Cardiac muscle cell (in vitro differentiated cells and primary cell): Measurements from ENCODE around the gene ZNF217. TPM values are rescaled to one million over a fixed set of nuclear protein-coding genes. Genes with fewer than 3 reads are reported as not detected.
"Not testable (repeated sequence)": the region's sequence is repeated elsewhere in the genome, so short reads cannot be mapped to it uniquely, and the experiment has no call there.

ENCODE experiments used
- DNase-seq, 2 donors: peaks; one replicate each; pipeline versions ENCODE4 v3.0.0 to v3.0.0-alpha.2; 2010 to 2017; ENCODE audit warnings: low read depth in 1 of 2, low spot score in 1 of 2
- H3K27ac ChIP-seq: fragments of 200-600 bp; sonication (generic); 2 replicates; pipeline ENCODE4 v1.5.1; 2016
- H3K27me3 ChIP-seq: fragments of 200-600 bp; sonication (generic); 2 replicates; pipeline ENCODE4 v1.6.0; 2016; ENCODE audit warnings: control low read depth
- H3K36me3 ChIP-seq: fragments of 200-600 bp; sonication (generic); 2 replicates; pipeline ENCODE4 v1.5.1; 2016; ENCODE audit warnings: control low read depth
- H3K4me1 ChIP-seq: fragments of 200-600 bp; sonication (generic); 2 replicates; pipeline ENCODE4 v1.8.1; 2017; ENCODE audit warnings: low read depth, mild to moderate bottlenecking, mixed run types
- H3K4me3 ChIP-seq: fragments of 200-600 bp; sonication (generic); 2 replicates; pipeline ENCODE4 v1.5.1; 2016; ENCODE audit warnings: mild to moderate bottlenecking
- H3K9me3 ChIP-seq: fragments of 200-600 bp; sonication (generic); 2 replicates; pipeline ENCODE4 v1.5.1; 2017; ENCODE audit warnings: low read depth, mild to moderate bottlenecking, control low read depth
- CTCF ChIP-seq: IDR thresholded peaks from 2 replicates; pipeline ENCODE4 v1.5.1; 2012; ENCODE audit warnings: low read depth, mild to moderate bottlenecking, low read length
- polyA plus RNA-seq: library from polyadenylated mRNA; unstranded; fragments of >200 nt; fragmentation: Nextera tagmentation; extraction: Ambion mirVana; gene quantifications from 2 replicates; pipeline ENCODE4 v1.2.1, GENCODE V29; 2016
- total RNA-seq: library from RNA; depleted of rRNA; stranded (reverse); fragments of >200 nt; gene quantifications from 2 replicates; pipeline ENCODE4 v1.2.3, GENCODE V29; 2016

The ZNF217 gene
- total and polyA plus RNA-seq, 2 experiments from 2014 or later: 6.1 to 26.3 TPM

GRCh38 chr20:53550280-53551187 lies 43.1 kb downstream of the ZNF217 start:
- no peaks in the 10 kb centered on the region for H3K4me1 ChIP-seq
- DNase-seq: peak in 1 of 2 donors; percentile 76
- H3K36me3 ChIP-seq: no peaks in the 10 kb centered on the region
- H3K4me3 ChIP-seq: no peak overlapping the region
- no peak for TF ChIP-seq CTCF
- H3K27me3 ChIP-seq: no peaks in the 10 kb centered on the region
- H3K27ac ChIP-seq: no peak overlapping the region
- H3K9me3 ChIP-seq: no peaks in the 10 kb centered on the region

- Histone ChIP-seq H3K27me3 (no peaks in the 10 kb centered on the region), H3K9me3 (no peaks in the 10 kb centered on the region), H3K4me1 (no peaks in the 10 kb centered on the region), H3K4me3 (no peak overlapping the region), H3K36me3 (no peaks in the 10 kb centered on the region), H3K27ac (no peak overlapping the region)
- peak; percentile 87 for TF ChIP-seq CTCF
- DNase-seq: peak; percentile 80 to 83
These were observed 45.9 kb downstream of the ZNF217 start for GRCh38 chr20:53547664-53548239.

- H3K9me3 ChIP-seq: no peaks in the 10 kb centered on the region
- no peaks in the 10 kb centered on the region for H3K4me1 ChIP-seq
- no peak for TF ChIP-seq CTCF
- H3K36me3 ChIP-seq: no peaks in the 10 kb centered on the region
- H3K4me3 ChIP-seq: no peak overlapping the region
- no peak overlapping the region for H3K27ac ChIP-seq
- DNase-seq: no peak
- H3K27me3 ChIP-seq: no peaks in the 10 kb centered on the region
These were observed 54.1 kb downstream of the ZNF217 start for GRCh38 chr20:53539516-53539915.

- H3K27me3 ChIP-seq, H3K9me3 ChIP-seq, H3K4me3 ChIP-seq, H3K4me1 ChIP-seq, H3K36me3 ChIP-seq, DNase-seq, H3K27ac ChIP-seq: not testable (repeated sequence)
These were observed 57.3 kb downstream of the ZNF217 start for GRCh38 chr20:53536382-53536781.

- H3K4me1 ChIP-seq: no peaks in the 10 kb centered on the region
- no peak for TF ChIP-seq CTCF
- H3K27ac ChIP-seq: no peak overlapping the region
- no peaks in the 10 kb centered on the region for H3K36me3 ChIP-seq
- DNase-seq: no peak
- H3K9me3 ChIP-seq: no peaks in the 10 kb centered on the region
- H3K4me3 ChIP-seq: no peak overlapping the region
- no peaks in the 10 kb centered on the region for H3K27me3 ChIP-seq
These were observed 57.8 kb downstream of the ZNF217 start for GRCh38 chr20:53535878-53536277.

- H3K27me3 ChIP-seq: no peaks in the 10 kb centered on the region
- H3K9me3 ChIP-seq: no peaks in the 10 kb centered on the region
- H3K4me3 ChIP-seq: no peak overlapping the region
- no peak overlapping the region for H3K27ac ChIP-seq
- no peaks in the 10 kb centered on the region for H3K4me1 ChIP-seq
- no peaks in the 10 kb centered on the region for H3K36me3 ChIP-seq
- DNase-seq: no peak
- no peak for TF ChIP-seq CTCF
These were observed 59.6 kb downstream of the ZNF217 start for GRCh38 chr20:53534037-53534436.
